HG03039 (cell line): Measurements from ENCODE around the gene MCRIP2.
"Not testable (repeated sequence)": the region's sequence is repeated elsewhere in the genome, so short reads cannot be mapped to it uniquely, and the experiment has no call there.

ENCODE experiments used
- ATAC-seq: cut with Tn5 transposase; IDR thresholded peaks from one replicate; pipeline ENCODE4 v1.9.1; 2021; ENCODE audit warnings: mild to moderate bottlenecking, moderate library complexity; ENCODE audit not compliant: unreplicated experiment

The MCRIP2 gene

DNA sequence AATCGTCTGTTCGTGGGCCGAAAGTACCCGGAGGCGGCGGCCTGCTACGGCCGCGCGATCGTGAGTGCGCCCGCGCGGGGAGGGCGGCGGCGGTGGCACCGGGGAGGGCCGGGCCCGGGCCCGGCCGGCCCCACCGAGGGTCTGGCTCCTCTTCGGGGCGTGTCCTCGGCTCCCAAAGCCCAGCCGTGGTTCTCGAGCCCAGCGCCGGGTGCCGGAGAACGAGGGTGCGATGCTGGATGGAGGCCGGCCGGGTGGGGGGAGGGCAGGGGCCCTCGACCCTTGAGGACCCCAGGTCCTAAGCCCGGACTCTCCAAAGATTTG is 39.0 kb downstream of the MCRIP2 start:
- ATAC-seq = no peak

DNA sequence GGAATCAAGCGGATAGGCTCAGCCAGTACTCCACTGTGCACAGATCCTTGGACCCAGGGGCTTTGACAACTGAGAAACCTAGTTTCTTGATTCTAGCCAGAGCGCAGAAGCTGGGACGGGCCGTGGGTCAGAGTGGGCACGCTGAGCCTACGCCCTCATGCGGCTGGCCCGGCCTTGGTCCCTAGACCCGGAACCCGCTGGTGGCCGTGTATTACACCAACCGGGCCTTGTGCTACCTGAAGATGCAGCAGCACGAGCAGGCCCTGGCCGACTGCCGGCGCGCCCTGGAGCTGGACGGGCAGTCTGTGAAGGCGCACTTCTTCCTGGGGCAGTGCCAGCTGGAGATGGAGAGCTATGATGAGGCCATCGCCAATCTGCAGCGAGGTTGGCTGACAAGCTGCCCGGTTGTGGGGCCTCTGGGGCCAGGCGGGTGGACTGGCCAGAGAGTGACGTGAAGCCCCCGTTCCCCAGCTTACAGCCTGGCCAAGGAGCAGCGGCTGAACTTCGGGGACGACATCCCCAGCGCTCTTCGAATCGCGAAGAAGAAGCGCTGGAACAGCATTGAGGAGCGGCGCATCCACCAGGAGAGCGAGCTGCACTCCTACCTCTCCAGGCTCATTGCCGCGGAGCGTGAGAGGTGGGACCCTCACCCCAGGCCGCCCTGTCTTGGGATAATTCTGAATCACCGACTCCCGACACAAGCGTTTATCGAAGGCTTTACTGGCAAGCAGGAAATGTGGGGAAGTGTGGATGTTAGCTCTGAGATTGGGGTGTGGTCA is 39.5 kb downstream of the MCRIP2 start:
- no peak for ATAC-seq

DNA sequence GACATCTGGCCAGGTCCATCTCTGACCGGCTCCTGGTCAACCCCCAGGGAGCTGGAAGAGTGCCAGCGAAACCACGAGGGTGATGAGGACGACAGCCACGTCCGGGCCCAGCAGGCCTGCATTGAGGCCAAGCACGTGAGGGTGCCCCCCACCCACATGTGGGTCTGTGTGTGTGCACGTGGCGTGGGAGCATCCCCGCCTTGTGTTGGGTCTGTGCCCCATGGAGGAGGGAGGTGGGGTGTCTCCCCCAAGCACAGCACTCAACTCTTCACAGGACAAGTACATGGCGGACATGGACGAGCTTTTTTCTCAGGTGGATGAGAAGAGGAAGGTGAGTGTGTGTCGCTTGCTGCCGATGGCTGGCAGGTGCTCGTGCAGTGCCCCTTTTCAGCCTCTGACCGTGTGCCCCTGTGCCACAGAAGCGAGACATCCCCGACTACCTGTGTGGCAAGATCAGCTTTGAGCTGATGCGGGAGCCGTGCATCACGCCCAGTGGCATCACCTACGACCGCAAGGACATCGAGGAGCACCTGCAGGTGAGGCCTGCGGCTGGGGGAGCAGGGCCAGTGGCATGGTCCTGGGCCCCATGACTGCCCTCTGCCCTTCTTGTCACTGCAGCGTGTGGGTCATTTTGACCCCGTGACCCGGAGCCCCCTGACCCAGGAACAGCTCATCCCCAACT is 40.3 kb downstream of the MCRIP2 start:
- no peak for ATAC-seq

DNA sequence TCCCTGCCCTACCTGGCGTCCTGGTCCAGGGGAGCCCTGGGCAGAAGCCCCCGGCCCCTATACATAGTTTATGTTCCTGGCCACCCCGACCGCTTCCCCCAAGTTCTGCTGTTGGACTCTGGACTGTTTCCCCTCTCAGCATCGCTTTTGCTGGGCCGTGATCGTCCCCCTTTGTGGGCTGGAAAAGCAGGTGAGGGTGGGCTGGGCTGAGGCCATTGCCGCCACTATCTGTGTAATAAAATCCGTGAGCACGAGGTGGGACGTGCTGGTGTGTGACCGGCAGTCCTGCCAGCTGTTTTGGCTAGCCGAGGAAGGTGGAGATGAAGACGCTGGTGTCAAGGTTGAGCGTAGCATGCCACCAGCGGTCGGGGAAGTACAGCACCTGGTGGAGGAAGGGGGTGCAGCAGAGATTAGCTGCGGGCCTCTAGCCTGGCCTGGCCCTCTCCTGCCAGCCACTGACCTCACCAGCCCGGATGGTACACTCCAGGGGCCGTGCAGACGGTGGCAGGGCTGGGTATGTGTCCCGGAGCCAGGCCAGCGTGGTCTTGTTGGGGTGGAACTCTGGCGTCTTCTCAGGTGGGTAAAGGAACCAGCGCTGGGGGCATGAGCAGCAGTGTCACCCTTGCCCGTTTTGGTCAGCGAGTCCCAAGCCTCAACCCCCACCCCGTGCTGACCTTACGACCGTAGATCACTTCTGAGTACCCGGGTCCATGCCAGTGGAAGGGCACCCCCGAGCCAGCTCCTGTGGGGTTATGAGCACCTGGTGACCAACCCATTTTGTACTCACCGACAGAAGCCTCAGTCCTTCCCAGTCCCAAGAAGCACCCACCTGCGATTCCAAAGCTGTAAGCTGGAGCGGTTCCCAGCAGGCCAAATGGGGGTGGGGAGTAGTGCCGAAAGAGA is 41.1 kb downstream of the MCRIP2 start:
- ATAC-seq = no peak

DNA sequence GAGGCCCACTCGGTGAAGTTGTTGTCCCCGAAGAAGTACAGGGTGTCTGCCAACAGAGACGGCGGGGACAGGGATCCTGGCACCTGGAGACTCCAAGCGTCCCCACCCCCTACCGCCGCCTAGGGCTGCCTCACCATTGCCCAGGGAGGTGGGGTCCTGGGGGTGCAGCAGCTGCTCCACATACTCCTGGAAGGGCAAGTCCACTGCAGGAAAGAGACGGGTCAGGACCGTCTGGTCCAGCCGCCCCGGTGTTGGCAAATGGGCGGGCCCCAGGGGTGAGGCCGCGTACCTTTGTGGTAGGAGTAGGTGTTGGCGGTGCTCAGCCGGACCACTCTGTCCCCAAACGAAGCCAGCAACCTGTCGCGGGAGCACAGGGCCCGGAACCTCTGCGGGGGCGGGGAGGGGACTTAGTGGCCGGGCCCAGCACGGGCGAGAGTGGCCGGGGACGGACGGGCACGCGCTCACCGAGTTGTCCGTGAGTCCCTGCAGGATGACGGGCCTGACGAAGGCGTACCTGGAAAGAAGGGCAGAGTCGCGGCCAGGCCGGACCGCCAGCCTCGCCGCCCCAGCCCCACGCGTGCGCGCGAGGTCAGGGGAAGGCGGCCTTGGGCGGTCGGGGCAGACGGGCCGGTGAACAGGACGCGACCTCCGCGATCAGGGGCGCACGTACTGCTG is 41.9 kb downstream of the MCRIP2 start:
- peak; percentile 1 for ATAC-seq

DNA sequence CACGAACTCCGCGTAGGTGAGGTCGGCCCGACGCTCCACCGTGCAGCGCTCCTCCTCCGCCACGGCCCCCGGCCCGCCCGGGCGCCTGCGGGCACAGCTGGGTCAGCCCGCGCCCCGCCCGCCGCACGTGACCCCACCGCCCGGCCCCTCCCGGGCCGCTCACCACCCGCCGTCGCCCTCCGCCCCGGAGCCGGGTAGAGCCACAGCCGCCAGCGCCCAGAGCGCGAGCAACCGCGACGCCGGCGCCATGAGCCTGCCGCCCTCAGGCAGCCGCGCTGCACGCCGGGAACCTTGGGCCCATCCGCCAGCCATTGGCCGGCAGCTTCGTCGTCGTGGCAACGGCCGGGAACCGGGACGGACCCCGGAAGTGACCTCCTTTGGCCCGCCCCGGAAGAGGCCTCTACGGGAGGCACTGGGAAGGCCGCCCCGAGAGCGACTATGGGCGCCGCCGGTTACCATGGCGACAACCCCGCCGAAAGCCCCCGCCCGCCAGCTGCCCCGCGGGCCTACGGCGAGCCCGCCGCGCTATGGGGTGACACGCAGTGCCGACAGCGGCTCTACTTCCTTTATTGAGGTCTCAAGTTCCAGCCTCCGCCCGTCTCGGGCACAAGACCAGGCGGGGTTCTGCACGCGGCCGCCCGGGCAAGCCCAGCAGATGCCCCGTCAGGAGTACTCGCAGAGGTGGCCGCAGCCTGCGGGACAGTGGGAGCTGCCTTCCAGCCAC is 42.6 kb downstream of the MCRIP2 start, which contains the start of gene JMJD8:
JMJD8 (minus strand) TSS at position 264 of the 724 bp plus-strand sequence; CDS start at position 249, 15 bp downstream.
- ATAC-seq = peak; percentile 51

DNA sequence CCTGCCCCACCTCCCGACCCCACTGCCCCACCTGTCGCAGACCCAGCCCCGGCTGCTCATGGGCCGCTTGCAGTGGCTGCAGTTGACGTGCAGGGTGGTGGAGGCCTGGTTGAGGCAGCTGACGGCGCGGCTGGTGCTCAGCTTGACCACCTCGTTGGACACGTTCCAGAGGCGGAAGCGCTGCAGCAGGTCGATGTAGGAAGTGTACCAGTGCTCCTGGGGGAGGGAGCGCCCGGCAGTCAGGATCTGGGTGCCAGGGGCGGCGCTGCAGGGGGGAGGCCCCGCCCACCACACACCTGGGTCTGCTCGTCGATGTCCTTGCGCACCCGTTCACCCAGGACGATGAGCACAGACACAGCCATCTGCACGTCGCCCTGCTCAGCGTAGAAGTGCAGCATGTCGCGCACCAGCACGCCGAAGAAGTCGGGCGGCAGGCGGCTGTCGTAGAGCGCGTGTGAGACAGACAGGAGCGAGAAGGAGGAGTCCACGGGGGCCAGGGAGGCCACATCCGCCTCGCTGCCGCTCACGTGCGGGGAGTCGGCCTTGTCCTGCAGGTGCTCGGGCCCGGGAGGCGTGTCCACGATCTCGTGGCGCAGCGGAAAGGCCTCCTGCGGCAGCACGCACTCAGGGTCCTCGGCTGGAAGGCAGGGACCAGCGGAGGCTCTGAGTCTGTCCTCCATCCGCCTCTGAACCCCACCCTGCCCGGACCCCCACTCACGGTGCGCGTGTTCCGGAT is 43.5 kb downstream of the MCRIP2 start:
- ATAC-seq = no peak

DNA sequence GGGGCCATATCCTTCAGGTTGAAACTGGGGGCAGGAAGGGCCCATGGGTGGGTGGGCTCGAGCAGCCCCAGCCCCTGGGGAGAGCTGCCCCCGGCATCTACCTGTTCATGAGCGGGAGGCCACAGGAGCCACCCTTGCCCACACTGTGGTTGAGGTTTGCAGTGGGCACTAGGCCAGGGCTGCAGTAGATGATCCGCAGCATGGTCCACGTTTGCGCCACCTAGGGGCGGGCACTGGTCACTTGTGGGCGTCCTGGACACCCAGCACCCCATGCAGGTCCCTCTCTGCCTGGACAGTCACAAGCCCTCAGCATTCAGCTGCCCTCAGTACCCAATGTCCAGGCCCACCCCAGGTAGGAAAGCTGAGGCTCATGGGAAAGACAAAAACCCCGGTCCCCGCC is 44.3 kb downstream of the MCRIP2 start:
- ATAC-seq = no peak

DNA sequence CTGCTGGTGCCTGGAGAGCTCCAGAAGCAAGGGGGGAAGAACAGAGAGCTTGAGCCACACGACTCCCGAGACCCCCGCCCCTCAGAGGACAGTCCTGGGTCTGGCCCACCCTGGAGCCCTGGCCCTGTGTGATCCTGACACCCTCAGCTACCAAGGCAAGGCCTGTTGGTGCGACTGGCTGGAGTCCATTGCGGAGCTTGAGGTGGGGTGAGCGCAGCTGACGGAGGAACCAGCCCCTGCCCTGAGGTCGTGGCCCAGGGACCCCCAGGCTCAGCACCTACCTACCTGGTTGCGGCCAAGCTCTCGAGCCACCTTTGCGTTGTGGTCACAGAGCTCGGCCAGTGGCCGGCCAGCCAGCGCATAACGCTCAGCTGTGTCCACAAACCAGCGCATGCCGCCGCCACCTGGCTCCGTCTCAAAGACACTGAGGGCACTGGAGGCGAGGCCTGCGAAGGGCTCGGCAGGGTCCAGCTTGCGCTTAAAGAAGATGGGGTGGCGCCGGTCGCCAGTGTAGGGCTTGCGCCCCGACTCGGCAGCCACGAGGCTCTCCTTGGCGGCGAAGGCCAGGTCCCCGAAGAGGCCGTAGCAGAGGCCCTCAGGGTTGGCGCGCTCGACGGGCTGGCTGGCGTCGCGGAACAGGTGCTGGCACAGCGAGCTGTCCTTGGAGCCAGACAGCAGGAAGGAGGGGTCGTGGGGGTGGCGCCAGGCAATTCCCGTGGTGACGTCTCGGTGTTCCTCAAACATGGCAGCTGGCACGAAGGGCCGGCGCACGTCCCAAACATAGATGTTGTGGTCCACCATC is 45.0 kb downstream of the MCRIP2 start:
- ATAC-seq = no peak

DNA sequence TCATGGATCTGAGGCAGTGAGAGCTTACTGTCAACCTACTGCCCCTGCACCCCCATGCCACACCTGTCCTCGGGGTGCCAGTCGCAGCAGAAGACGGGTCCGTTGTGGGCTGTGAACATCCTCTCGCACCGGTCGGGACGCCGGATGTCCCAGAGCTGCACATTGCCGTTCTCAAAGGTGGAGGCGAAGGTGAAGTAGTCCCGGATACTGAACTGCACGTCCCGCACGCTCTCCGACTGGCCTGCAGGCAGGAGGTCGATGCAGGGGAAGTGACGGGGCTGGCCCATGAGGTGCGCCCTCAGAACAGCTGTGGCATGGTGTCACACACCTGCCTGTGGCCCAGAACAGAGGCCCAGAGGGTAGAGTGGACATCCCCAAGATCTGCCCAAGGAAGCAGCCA is 45.9 kb downstream of the MCRIP2 start:
- no peak for ATAC-seq

DNA sequence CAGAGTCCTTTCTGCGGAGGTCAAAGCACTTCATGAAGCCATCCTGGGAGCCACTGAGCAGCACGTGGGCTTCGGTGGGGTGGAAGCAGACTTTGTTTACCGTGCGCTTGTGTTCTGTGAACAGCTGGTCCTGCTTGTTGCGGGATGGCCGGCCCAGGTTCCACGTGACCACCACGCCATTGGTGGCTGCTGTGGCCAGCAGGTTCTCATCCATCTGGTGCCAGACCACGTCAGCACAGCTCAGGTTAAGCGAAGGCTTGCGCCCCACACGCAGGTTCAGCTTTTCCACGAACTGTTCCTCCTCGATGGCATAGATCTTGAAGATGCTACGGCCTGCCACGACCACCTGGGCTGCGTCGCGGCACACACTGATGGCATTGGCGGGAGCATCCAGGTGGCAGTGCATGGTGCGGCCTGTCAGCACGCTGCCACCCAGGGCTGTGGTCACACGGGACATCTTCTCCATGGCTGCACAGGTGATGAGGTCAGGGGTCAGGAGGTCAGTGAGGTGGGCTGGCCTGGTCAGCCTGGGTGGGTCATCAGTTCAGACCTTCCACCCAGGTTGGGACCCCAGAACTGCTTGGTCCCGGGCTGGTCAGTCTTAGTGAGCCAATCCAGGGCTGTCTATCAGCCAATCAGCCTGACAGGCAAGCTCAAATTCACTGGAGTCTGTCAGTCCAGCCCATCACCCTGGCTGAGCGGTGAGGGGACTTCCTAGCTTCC is 47.7 kb downstream of the MCRIP2 start:
- ATAC-seq = no peak

DNA sequence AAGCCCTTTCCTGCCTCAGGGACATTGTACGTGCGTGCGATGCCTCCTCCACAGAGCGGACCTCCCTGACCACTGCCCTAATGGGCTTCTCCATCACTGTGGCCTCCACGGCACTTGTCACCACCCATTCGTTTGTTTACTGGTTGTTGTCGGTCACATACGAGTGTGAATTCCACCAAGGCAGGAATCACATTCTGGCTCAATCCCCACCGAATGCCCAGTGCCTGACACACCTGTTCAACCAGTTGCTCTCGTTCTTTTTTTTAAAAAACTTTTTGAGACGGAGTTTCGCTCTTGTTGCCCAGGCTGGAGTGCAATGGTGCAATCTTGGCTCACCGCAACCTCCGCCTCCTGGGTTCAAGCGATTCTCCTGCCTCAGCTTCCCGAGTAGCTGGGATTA is 49.6 kb downstream of the MCRIP2 start:
- not testable (repeated sequence) for ATAC-seq

DNA sequence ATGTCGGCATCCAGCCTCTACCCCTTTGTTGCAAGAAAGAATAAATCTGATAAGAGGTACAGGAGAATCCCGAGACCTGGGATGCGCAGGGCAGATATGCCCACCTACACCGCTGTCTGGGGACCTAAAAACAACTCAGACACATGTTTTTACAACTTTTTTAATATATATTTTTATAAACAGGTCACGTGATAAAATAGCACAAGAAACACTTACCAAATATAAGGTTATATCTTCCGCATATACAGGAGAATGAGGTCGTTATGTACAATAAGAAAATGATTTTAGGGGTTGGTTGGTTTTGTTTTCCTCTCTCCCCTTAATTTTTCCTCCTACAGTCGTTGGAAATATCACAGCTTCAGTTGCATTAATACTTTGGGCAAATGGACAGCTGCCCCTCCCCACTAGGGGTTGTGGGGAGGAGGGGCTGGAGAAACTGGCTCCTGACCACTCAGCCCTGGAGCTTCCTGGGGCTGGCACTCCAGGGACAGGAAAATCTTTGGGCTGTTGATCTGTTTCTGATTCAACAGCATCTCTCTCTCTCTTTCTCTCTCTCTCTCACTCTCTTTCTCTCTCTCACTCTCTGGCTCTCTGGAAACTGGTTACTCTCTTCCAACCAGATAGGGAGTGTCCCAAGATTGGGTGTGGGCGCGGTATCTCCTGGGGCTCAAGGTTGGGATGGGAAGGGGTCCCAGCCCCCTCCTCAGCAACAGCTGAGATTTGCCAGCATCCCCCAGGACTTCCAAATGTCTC is 50.9 kb downstream of the MCRIP2 start:
- ATAC-seq = no peak

DNA sequence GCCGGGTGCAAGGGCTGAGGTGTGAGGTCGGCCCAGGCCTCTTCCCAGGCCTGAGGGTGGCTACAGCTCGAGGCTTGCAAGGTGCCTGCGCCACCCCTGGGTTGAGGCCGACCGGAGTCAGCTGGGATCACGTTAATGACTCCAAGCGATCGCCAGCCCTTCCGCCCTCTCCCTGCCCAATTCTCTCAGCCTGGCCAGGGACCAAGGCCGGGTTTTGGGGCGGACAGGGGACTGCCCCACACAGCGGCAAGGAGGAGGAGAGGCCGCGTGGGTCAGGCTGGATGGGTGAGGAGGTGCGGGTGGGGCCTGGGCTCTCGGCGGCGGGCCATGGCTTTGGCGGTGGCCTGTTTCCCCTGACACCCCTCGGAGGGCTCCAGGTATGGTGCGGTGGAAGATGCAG is 51.7 kb downstream of the MCRIP2 start:
- no peak for ATAC-seq

DNA sequence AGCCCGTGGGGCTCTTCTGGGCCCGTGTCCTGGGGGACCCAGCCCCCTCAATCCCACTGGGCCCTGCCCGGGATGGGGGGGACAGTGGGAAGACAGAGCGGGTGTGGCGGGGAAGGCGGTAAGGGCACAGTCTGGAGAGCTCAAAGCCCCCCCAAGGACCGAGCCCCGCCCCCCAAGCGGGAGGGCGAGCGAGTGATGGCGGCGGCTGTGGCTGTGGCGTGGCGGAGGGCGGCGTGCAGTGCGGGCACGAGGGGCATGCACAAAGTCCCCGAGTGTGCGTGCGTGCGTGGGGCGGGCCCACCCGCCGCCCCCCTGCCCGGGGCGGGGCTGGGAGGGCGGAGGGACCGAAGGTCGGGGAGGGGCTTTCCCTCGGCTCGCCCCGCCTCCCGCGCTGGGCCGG is 52.1 kb downstream of the MCRIP2 start:
- ATAC-seq = no peak

DNA sequence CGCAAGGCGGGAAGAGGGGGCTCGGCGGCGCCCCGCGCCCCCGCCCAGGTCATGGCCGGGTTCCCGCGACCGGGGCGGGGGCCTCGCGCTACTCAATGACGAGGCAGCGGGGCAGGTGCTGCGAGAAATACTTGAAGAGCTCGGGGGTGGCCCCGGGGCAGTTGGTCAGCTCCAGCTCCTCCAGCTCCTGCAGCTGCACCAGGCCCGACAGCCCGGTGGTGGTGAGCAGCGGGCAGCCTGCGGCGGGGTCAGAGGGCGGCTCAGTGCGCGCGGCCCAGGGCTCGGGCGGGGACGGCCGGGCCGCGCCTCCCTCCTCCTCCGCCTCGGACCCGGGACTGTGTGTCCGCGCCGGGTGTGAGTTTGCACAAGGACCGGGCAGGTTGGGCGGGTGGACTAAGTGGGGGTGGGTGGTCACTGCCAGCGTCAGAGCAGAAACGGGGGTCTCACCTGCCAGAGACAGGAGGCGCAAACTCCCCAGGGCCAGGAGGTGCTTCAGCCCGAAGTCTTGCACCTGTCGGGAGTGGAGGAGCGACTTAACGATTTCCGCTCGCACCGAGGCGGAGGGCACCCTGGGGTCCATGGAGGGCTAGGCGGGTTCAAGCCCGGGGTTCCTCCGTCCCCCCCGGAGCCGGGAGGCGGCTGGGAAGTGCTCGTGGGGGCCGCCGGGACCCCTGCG is 52.7 kb downstream of the MCRIP2 start:
- ATAC-seq = no peak

DNA sequence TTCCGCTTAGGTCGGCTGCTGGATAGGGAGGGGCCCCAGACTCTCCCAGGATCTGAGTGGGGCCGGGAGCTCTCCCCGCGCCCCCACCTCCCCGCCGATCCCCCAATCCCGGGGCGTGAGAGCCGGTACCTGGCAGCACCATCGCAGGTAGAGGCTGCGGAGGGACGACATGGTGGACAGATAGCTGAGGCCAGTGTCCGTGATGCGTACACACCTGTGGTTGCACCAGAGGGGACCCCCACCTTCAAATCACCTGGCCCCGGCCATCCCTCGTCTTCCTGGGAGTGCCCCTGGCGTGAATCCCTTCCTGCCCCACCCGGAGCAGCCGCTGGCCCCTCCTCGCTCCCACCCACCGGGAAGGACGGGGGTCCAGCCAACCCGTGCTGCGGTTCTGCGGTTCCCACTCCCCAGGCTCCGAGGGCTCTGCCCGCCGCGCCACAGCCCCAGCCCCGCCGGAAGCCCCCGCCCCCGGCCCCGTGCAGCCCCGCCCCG is 53.3 kb downstream of the MCRIP2 start:
- ATAC-seq = no peak
